HepG2 (cell line): ENCODE data around the gene C16orf82. TPM values are rescaled to one million over a fixed set of nuclear protein-coding genes. Genes with fewer than 3 reads are reported as not detected.

Experiments used
- ATAC-seq: fragments of 200-7000 bp; cut with Tn5 transposase; 3 replicates; pipeline ENCODE4 v1.9.1; 2020; ENCODE audit warnings: mild to moderate bottlenecking, moderate library complexity
- BruUV-seq: library from RNA; stranded (reverse); fragments of 400-500 nt; replicated peaks from 2 replicates; lab custom pipeline; 2021; lab: Mats Ljungman, UMichigan
- CTCF ChIA-PET: fragments of 300-600 bp; formaldehyde crosslinking; extraction: SDS; loops from one replicate; lab custom pipeline; 2021; ENCODE audit warnings: low total read pairs, inconsistent platforms, low intra/inter-chr PET ratio; lab: Yijun Ruan, JAX
- POLR2A ChIA-PET: fragments of 350-600 bp; sonication (Branson Sonifier 250); formaldehyde crosslinking; loops from one replicate; lab custom pipeline; 2020; ENCODE audit warnings: antibody characterized with exemption, inconsistent platforms; lab: Yijun Ruan, JAX
- DNase-seq: peaks from one replicate; pipeline ENCODE4 v3.0.0-alpha.2; 2015; ENCODE audit warnings: low spot score
- FAIRE-seq: peaks from 3 replicates; lab custom pipeline; 2011; peaks lifted over from hg19 to GRCh38; lab: Jason Lieb, UNC
- H2AFZ ChIP-seq: one replicate; pipeline ENCODE4 v1.6.1; 2011; ENCODE audit warnings: low read length, inconsistent platforms
- H3K27ac ChIP-seq: fragments of 300-600 bp; 3 replicates; pipeline ENCODE4 v1.8.0; 2011; ENCODE audit warnings: mixed run types, mild to moderate bottlenecking, mixed read lengths, low read length, inconsistent platforms; ENCODE audit not compliant: insufficient read depth; ENCODE audit errors: extremely low read length
- H3K27me3 ChIP-seq, 2 experiments: fragments of 200-600 bp in 1 of 2; 2 replicates in 1 of 2; 3 replicates in 1 of 2; pipeline versions ENCODE4 v1.6.0 to v1.8.0; 2011; ENCODE audit warnings: low read length in 2 of 2, mild to moderate bottlenecking in 2 of 2, moderate library complexity in 2 of 2, inconsistent platforms in 1 of 2; ENCODE audit not compliant: insufficient read depth in 2 of 2, control insufficient read depth in 1 of 2
- H3K36me3 ChIP-seq, 2 experiments: fragments of 200-600 bp in 1 of 2; replicated peaks in 1 of 2; 2 replicates in 1 of 2; 3 replicates in 1 of 2; pipeline versions ENCODE4 v1.5.1 to v1.8.0; 2011; ENCODE audit warnings: low read length in 2 of 2, inconsistent platforms in 1 of 2; ENCODE audit not compliant: insufficient read depth in 2 of 2, control insufficient read depth in 1 of 2
- H3K4me1 ChIP-seq: 2 replicates; pipeline ENCODE4 v1.5.1; 2012; ENCODE audit warnings: low read length, inconsistent platforms; ENCODE audit not compliant: insufficient read depth
- H3K4me2 ChIP-seq: 2 replicates; pipeline ENCODE4 v1.6.0; 2011; ENCODE audit warnings: low read depth, low read length, inconsistent platforms
- H3K4me3 ChIP-seq, 3 experiments: fragments of 200-600 bp in 1 of 3; sonication (generic), shearing (Covaris generic) in 1 of 3; replicated peaks in 1 of 3; 2 replicates each; pipeline ENCODE4 v1.5.1; 2011 to 2016; ENCODE audit warnings: low read length in 3 of 3, inconsistent platforms in 2 of 3, low read depth in 2 of 3, mild to moderate bottlenecking in 2 of 3, control low read depth in 1 of 3, mixed read lengths in 1 of 3; ENCODE audit not compliant: insufficient read depth in 1 of 3
- H3K79me2 ChIP-seq: one replicate; pipeline ENCODE4 v1.6.1; 2011; ENCODE audit warnings: low read length, inconsistent platforms; ENCODE audit not compliant: insufficient read depth
- H3K9ac ChIP-seq: 2 replicates; pipeline ENCODE4 v1.6.0; 2011; ENCODE audit warnings: mild to moderate bottlenecking, low read depth, low read length, inconsistent platforms; ENCODE audit not compliant: insufficient read depth
- H3K9me3 ChIP-seq: 2 replicates; pipeline ENCODE4 v1.5.1; 2012; ENCODE audit warnings: mild to moderate bottlenecking, low read length
- H4K20me1 ChIP-seq: 2 replicates; pipeline ENCODE4 v1.6.0; 2011; ENCODE audit warnings: inconsistent platforms, mild to moderate bottlenecking, low read length, moderate library complexity; ENCODE audit not compliant: insufficient read depth
- MIER3 ChIP-seq: IDR thresholded peaks from 2 replicates; pipeline ENCODE4 v1.6.1; 2016; ENCODE audit warnings: missing compliant biosample characterization, borderline replicate concordance
- MNT ChIP-seq: fragments of 450-650 bp; IDR thresholded peaks from 2 replicates; pipeline ENCODE4 v1.6.1; 2016
- SIN3B ChIP-seq: fragments of 150-350 bp; IDR thresholded peaks from 2 replicates; pipeline ENCODE4 v1.6.1; 2014; ENCODE audit warnings: low read length
- ZMYM2 ChIP-seq: sonication (generic); formaldehyde crosslinking; IDR thresholded peaks from 2 replicates; pipeline ENCODE4 v1.8.0; 2022; ENCODE audit warnings: mild to moderate bottlenecking, missing genetic modification reagents
- ZNF768 ChIP-seq: sonication (generic); formaldehyde crosslinking; IDR thresholded peaks from 2 replicates; pipeline ENCODE4 v1.4.0; 2020; ENCODE audit warnings: missing genetic modification reagents
- WGBS: methylation state at CpG from one replicate; pipeline ENCODE4 v1.1.6; 2017; ENCODE audit warnings: low lambda C conversion rate; 5-methylcytosine and 5-hydroxymethylcytosine counted together
- in situ Hi-C: cut with HindIII; loops from 2 replicates; pipeline ENCODE4 v1.10.0; 2017; ENCODE audit warnings: low pct_unique_long_range_greater_than_20kb; ENCODE audit not compliant: extremely low pct_ligation_motif_present
- intact Hi-C: fragments of 100-400 bp; cut with micrococcal nuclease; formaldehyde crosslinking; loops from one replicate; pipeline ENCODE4 v1.10.0; 2022; ENCODE audit not compliant: unreplicated experiment
- polyA plus RNA-seq, 8 experiments: library from polyadenylated mRNA; depleted of rRNA in 3 of 8; stranded (reverse) in 7 of 8; unstranded in 1 of 8; fragments of >200 nt; fragmentation: Illumina TruSeq in 4 of 8; extraction: Trizol in 4 of 8; gene quantifications; 2 replicates each; pipeline versions ENCODE4 v1.2.1 to v1.2.3, GENCODE V29; 2011 to 2016; ENCODE audit warnings: low read depth in 4 of 8, missing spikeins in 1 of 8, mixed read lengths in 1 of 8; ENCODE audit not compliant: insufficient read depth in 1 of 8
- total RNA-seq, 5 experiments: library from RNA; depleted of rRNA; stranded (reverse); fragments of >200 nt; fragmentation: Illumina TruSeq; extraction: Trizol; gene quantifications; 2 replicates each; pipeline ENCODE4 v1.2.3, GENCODE V29; 2016; ENCODE audit warnings: low read depth in 1 of 5
- TF ChIP-seq, protein P1 (sequence below): sonication (generic); formaldehyde crosslinking; IDR thresholded peaks from 2 replicates; pipeline ENCODE4 v1.9.0; 2021; ENCODE audit warnings: missing genetic modification reagents, mild to moderate bottlenecking, borderline replicate concordance
- TF ChIP-seq, protein P2 (sequence below): sonication (generic); formaldehyde crosslinking; IDR thresholded peaks from 2 replicates; pipeline ENCODE4 v1.5.1; 2020; ENCODE audit warnings: missing genetic modification reagents, mild to moderate bottlenecking, borderline replicate concordance

The C16orf82 gene
- total and polyA plus RNA-seq, 2 of the 13 experiments (the other 11 are each of a cell fraction or from before 2014, with no cell fraction given) = not detected

GRCh38 chr16:27106305-27106704, 39.6 kb downstream of the C16orf82 start:
- Histone ChIP-seq H2AFZ (no peak overlapping the region), H3K36me3 (no peaks in the 10 kb centered on the region), H4K20me1 (no peaks in the 10 kb centered on the region), H3K4me2 (no peak overlapping the region), H3K4me1 (peaks cover 14% of the 10 kb centered on the region), H3K79me2 (no peaks in the 10 kb centered on the region), H3K27ac (no peak overlapping the region), H3K4me3 (no peak overlapping the region), H3K9ac (no peak overlapping the region), H3K27me3 (no peaks in the 10 kb centered on the region), H3K9me3 (no peaks in the 10 kb centered on the region)
- DNase-seq (no peak), ATAC-seq (no peak), FAIRE-seq (no peak)
- BruUV-seq = no TSS peak
- POLR2A ChIA-PET = no interaction called here
- intact Hi-C loops (no loop called here), in situ Hi-C loops (loop anchor here (10.0 to 25.0 kb wide), 2 partner anchors 1272 to 1819 kb away; no protein-coding TSS in a partner anchor)
- TF ChIP-seq SIN3B = no peak
- TF ChIP-seq ZMYM2 = no peak
- no peak for TF ChIP-seq MIER3 (CRISPR knock-in tag)
- TF ChIP-seq ZNF768 (CRISPR knock-in tag) = peak; percentile 55
- TF ChIP-seq, protein P1, sequence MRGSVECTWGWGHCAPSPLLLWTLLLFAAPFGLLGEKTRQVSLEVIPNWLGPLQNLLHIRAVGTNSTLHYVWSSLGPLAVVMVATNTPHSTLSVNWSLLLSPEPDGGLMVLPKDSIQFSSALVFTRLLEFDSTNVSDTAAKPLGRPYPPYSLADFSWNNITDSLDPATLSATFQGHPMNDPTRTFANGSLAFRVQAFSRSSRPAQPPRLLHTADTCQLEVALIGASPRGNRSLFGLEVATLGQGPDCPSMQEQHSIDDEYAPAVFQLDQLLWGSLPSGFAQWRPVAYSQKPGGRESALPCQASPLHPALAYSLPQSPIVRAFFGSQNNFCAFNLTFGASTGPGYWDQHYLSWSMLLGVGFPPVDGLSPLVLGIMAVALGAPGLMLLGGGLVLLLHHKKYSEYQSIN (CRISPR knock-in tag) = no peak
- TF ChIP-seq, protein P2, sequence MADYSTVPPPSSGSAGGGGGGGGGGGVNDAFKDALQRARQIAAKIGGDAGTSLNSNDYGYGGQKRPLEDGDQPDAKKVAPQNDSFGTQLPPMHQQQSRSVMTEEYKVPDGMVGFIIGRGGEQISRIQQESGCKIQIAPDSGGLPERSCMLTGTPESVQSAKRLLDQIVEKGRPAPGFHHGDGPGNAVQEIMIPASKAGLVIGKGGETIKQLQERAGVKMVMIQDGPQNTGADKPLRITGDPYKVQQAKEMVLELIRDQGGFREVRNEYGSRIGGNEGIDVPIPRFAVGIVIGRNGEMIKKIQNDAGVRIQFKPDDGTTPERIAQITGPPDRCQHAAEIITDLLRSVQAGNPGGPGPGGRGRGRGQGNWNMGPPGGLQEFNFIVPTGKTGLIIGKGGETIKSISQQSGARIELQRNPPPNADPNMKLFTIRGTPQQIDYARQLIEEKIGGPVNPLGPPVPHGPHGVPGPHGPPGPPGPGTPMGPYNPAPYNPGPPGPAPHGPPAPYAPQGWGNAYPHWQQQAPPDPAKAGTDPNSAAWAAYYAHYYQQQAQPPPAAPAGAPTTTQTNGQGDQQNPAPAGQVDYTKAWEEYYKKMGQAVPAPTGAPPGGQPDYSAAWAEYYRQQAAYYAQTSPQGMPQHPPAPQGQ (CRISPR knock-in tag) = no peak
- TF ChIP-seq MNT = no peak
- CTCF ChIA-PET = no interaction called here
- 46% methylated on average over 6 of the region's 6 CpGs for WGBS
